Neural cell (in vitro differentiated cells): ENCODE measurements around the gene ACTN4. TPM values are rescaled to one million over a fixed set of nuclear protein-coding genes. Genes with fewer than 3 reads are reported as not detected.

ENCODE experiments used
- H2AFZ ChIP-seq: fragments of 200-600, 300-800 bp; sonication (generic), shearing (Covaris generic); 2 replicates; pipeline ENCODE4 v1.6.0; 2014; ENCODE audit warnings: low read depth, mild to moderate bottlenecking, antibody characterized with exemption, low read length, moderate library complexity
- H3F3A ChIP-seq: fragments of 200-600 bp; shearing (Covaris generic); 2 replicates; pipeline ENCODE4 v1.6.1; 2016; ENCODE audit warnings: mild to moderate bottlenecking, moderate library complexity, mixed read lengths, antibody characterized with exemption, low read length; ENCODE audit not compliant: insufficient read depth, poor library complexity, severe bottlenecking
- H3K27ac ChIP-seq: fragments of 200-600, 300-800 bp; sonication (generic), shearing (Covaris generic); 2 replicates; pipeline ENCODE4 v1.5.1; 2014; ENCODE audit warnings: mild to moderate bottlenecking, low read length, moderate library complexity
- H3K27me3 ChIP-seq: fragments of 300-800, 200-600 bp; sonication (generic), shearing (Covaris generic); 2 replicates; pipeline ENCODE4 v1.6.0; 2014; ENCODE audit warnings: mild to moderate bottlenecking, low read depth, low read length, moderate library complexity; ENCODE audit not compliant: insufficient read depth
- H3K36me3 ChIP-seq: fragments of 300-800, 200-600 bp; sonication (generic), shearing (Covaris generic); 2 replicates; pipeline ENCODE4 v1.5.1; 2014; ENCODE audit warnings: mild to moderate bottlenecking, antibody characterized with exemption, low read length, moderate library complexity; ENCODE audit not compliant: insufficient read depth
- H3K4me2 ChIP-seq: fragments of 300-800, 200-600 bp; sonication (generic), shearing (Covaris generic); 2 replicates; pipeline ENCODE4 v1.6.0; 2014; ENCODE audit warnings: mild to moderate bottlenecking, low read length
- H3K4me3 ChIP-seq: fragments of 300-800, 200-600 bp; sonication (generic), shearing (Covaris generic); 2 replicates; pipeline ENCODE4 v1.5.1; 2014; ENCODE audit warnings: mild to moderate bottlenecking, low read length, moderate library complexity
- H3K79me2 ChIP-seq: fragments of 200-600 bp; shearing (Covaris generic); replicated peaks from 2 replicates; pipeline ENCODE4 v1.6.0; 2014; ENCODE audit warnings: mild to moderate bottlenecking, low read length, moderate library complexity; ENCODE audit not compliant: insufficient read depth
- H3K9ac ChIP-seq: fragments of 300-800, 200-600 bp; sonication (generic), shearing (Covaris generic); 2 replicates; pipeline ENCODE4 v1.6.1; 2016; ENCODE audit warnings: mild to moderate bottlenecking, low read length, mixed read lengths
- H3K9me2 ChIP-seq: fragments of 200-600 bp; shearing (Covaris generic); 2 replicates; pipeline ENCODE4 v1.6.1; 2016; ENCODE audit warnings: mild to moderate bottlenecking, low read length, mixed read lengths; ENCODE audit not compliant: insufficient read depth
- H3K9me3 ChIP-seq: fragments of 200-600, 300-800 bp; sonication (generic), shearing (Covaris generic); 2 replicates; pipeline ENCODE4 v1.6.1; 2016; ENCODE audit warnings: mild to moderate bottlenecking, mixed run types, low read length, moderate library complexity, mixed read lengths
- H4K20me1 ChIP-seq: fragments of 200-600 bp; shearing (Covaris generic); 2 replicates; pipeline ENCODE4 v1.6.1; 2016; ENCODE audit warnings: mild to moderate bottlenecking, mixed run types; ENCODE audit not compliant: insufficient read depth
- EP300 ChIP-seq: fragments of 450-650 bp; conservative IDR thresholded peaks from 2 replicates; pipeline ENCODE4 v1.6.1; 2014; ENCODE audit warnings: antibody characterized with exemption, mild to moderate bottlenecking, moderate library complexity; ENCODE audit not compliant: poor library complexity, severe bottlenecking
- EZH2 ChIP-seq: fragments of 200-600, 300-800 bp; shearing (Covaris generic), sonication (generic); IDR thresholded peaks from 2 replicates; pipeline ENCODE4 v1.6.1; 2014; ENCODE audit warnings: antibody characterized with exemption, low read length, borderline replicate concordance, mild to moderate bottlenecking; ENCODE audit not compliant: insufficient read depth, poor library complexity, severe bottlenecking
- MXI1 ChIP-seq: fragments of 450-650 bp; conservative IDR thresholded peaks from 2 replicates; pipeline ENCODE4 v1.6.1; 2014; ENCODE audit warnings: antibody characterized with exemption, mild to moderate bottlenecking; ENCODE audit not compliant: poor library complexity, severe bottlenecking
- POLR2AphosphoS5 ChIP-seq: IDR thresholded peaks from 2 replicates; pipeline ENCODE4 v1.6.1; 2012
- RAD21 ChIP-seq: fragments of 450-650 bp; conservative IDR thresholded peaks from 2 replicates; pipeline ENCODE4 v1.6.1; 2014; ENCODE audit warnings: antibody characterized with exemption, mild to moderate bottlenecking, moderate library complexity
- SMC3 ChIP-seq: fragments of 450-650 bp; conservative IDR thresholded peaks from 2 replicates; pipeline ENCODE4 v1.6.1; 2014; ENCODE audit warnings: antibody characterized with exemption, mild to moderate bottlenecking, moderate library complexity; ENCODE audit not compliant: poor library complexity
- TAF1 ChIP-seq: IDR thresholded peaks from 2 replicates; pipeline ENCODE4 v1.6.1; 2012; ENCODE audit warnings: low read depth
- polyA plus RNA-seq: library from polyadenylated mRNA; depleted of rRNA; stranded (reverse); fragments of >200 nt; gene quantifications from 2 replicates; pipeline ENCODE4 v1.2.3, GENCODE V29; 2014
- TF ChIP-seq, protein P1 (sequence below): IDR thresholded peaks from 2 replicates; pipeline ENCODE4 v1.6.1; 2012; ENCODE audit warnings: borderline replicate concordance
- TF ChIP-seq, protein P2 (sequence below): fragments of 450-650 bp; IDR thresholded peaks from 2 replicates; pipeline ENCODE4 v1.5.1; 2014; ENCODE audit warnings: antibody characterized with exemption, mild to moderate bottlenecking, moderate library complexity; ENCODE audit not compliant: poor library complexity, severe bottlenecking

Gene ACTN4
- polyA plus RNA-seq, 1 donor from 2014 or later: 54.0 TPM

DNA sequence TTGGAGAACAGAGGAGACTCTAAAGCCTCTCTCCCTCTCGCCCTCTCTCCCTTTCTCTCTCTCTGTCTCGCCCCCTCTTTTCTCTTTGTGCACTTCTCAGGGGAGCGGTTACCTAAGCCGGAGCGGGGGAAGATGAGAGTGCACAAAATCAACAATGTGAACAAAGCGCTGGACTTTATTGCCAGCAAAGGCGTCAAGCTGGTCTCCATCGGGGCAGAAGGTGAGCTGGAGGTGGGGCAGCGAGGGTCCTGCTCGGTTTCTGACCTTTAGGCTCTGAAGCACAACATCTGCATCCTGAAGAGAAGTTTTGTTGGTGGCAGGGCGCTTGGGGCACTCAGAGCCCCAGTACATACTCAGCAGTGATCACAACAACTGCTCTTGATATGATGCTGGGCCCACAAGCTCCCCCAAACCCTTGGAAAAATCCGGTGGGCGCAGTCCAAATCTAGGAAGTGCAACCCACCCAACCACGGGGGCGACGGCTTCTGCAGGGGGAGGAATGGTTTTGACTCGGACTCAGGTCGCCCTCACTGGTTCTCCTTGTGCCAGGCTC is 53.5 kb downstream of the ACTN4 start:
- H3K4me2 ChIP-seq: no peak overlapping the region
- TF ChIP-seq MXI1 (no peak), POLR2AphosphoS5 (no peak), SMC3 (no peak), RAD21 (no peak)
- TF ChIP-seq, protein P1, sequence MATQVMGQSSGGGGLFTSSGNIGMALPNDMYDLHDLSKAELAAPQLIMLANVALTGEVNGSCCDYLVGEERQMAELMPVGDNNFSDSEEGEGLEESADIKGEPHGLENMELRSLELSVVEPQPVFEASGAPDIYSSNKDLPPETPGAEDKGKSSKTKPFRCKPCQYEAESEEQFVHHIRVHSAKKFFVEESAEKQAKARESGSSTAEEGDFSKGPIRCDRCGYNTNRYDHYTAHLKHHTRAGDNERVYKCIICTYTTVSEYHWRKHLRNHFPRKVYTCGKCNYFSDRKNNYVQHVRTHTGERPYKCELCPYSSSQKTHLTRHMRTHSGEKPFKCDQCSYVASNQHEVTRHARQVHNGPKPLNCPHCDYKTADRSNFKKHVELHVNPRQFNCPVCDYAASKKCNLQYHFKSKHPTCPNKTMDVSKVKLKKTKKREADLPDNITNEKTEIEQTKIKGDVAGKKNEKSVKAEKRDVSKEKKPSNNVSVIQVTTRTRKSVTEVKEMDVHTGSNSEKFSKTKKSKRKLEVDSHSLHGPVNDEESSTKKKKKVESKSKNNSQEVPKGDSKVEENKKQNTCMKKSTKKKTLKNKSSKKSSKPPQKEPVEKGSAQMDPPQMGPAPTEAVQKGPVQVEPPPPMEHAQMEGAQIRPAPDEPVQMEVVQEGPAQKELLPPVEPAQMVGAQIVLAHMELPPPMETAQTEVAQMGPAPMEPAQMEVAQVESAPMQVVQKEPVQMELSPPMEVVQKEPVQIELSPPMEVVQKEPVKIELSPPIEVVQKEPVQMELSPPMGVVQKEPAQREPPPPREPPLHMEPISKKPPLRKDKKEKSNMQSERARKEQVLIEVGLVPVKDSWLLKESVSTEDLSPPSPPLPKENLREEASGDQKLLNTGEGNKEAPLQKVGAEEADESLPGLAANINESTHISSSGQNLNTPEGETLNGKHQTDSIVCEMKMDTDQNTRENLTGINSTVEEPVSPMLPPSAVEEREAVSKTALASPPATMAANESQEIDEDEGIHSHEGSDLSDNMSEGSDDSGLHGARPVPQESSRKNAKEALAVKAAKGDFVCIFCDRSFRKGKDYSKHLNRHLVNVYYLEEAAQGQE: no peak
- TF ChIP-seq, protein P2, sequence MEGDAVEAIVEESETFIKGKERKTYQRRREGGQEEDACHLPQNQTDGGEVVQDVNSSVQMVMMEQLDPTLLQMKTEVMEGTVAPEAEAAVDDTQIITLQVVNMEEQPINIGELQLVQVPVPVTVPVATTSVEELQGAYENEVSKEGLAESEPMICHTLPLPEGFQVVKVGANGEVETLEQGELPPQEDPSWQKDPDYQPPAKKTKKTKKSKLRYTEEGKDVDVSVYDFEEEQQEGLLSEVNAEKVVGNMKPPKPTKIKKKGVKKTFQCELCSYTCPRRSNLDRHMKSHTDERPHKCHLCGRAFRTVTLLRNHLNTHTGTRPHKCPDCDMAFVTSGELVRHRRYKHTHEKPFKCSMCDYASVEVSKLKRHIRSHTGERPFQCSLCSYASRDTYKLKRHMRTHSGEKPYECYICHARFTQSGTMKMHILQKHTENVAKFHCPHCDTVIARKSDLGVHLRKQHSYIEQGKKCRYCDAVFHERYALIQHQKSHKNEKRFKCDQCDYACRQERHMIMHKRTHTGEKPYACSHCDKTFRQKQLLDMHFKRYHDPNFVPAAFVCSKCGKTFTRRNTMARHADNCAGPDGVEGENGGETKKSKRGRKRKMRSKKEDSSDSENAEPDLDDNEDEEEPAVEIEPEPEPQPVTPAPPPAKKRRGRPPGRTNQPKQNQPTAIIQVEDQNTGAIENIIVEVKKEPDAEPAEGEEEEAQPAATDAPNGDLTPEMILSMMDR: no peak
- no peak overlapping the region for H2AFZ ChIP-seq
- H3K79me2 ChIP-seq: no peaks in the 10 kb centered on the region
- no peak overlapping the region for H3K9ac ChIP-seq
- H3K4me3 ChIP-seq: no peak overlapping the region
- H3K27me3 ChIP-seq: no peaks in the 10 kb centered on the region
- H4K20me1 ChIP-seq: no peaks in the 10 kb centered on the region
- H3K36me3 ChIP-seq: no peaks in the 10 kb centered on the region
- H3K9me3 ChIP-seq: no peaks in the 10 kb centered on the region
- H3K27ac ChIP-seq: no peak overlapping the region
- no peaks in the 10 kb centered on the region for H3F3A ChIP-seq
- H3K9me2 ChIP-seq: no peaks in the 10 kb centered on the region

DNA sequence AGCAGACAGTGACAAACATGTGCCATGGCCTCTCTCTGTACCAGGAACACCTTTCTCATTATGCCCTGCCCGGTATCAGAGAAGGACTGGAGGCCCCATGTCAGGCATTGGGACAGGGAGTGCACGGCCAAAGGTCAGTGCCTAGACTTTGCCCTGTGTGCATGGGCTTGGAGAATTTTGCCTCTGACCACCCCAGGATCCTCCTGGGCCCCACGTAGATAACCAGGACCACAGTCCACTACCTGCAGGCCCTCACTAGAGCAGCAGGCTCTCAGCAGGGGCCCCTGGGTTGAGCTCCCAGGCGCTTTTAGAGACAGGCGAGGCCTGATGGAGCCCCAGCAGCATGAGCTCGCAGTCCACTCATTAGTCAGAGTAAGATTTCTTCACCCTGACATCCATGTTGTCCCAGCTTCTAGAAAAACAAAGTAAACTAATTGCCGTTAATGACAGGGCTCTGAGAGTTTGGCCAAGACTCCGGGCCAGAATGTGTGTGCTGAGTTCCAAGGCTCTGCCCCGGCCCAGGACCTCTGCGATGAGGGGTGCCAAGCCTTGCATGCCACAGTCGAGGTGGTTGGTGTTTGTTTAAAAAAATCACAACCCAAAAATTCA is 54.1 kb downstream of the ACTN4 start:
- no peaks in the 10 kb centered on the region for H3F3A ChIP-seq
- no peaks in the 10 kb centered on the region for H3K79me2 ChIP-seq
- H3K9me2 ChIP-seq: no peaks in the 10 kb centered on the region
- TF ChIP-seq MXI1 (no peak), EP300 (no peak), RAD21 (no peak), SMC3 (no peak), POLR2AphosphoS5 (no peak), TAF1 (no peak), EZH2 (no peak)
- TF ChIP-seq, protein P2: no peak
- TF ChIP-seq, protein P1: no peak
- H3K27me3 ChIP-seq: no peaks in the 10 kb centered on the region
- H3K4me3 ChIP-seq: no peak overlapping the region
- H3K4me2 ChIP-seq: no peak overlapping the region
- H3K9me3 ChIP-seq: no peaks in the 10 kb centered on the region
- H2AFZ ChIP-seq: no peak overlapping the region
- no peak overlapping the region for H3K9ac ChIP-seq
- H4K20me1 ChIP-seq: no peaks in the 10 kb centered on the region
- no peak overlapping the region for H3K27ac ChIP-seq
- no peaks in the 10 kb centered on the region for H3K36me3 ChIP-seq
